ENCODE data around the gene PLXNC1.
A peak's percentile ranks its signal among the peaks of the same experiment; 100 is the strongest.

Gene PLXNC1

DNA sequence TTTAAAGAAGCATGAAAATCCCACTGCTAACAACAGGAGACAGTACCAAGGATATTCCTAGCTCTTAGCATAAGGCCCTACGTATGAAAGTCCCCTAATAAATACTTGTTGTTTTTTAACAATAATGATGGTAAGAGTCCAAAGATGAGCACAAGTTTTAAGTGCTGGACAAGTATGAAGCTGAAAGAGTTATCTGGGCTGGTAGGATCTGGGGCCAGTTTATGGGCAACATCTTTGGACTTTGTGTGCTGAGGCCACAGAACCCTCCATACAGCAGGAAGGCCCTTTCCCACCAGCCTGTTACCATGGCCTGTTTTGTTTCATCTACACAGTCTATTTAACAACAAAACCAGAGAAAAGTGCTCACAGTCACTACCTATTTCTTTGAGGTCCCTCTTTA lies 12.5 kb upstream of the PLXNC1 start:
- DNase-seq (ENCODE audit: low read depth) = no peak

DNA sequence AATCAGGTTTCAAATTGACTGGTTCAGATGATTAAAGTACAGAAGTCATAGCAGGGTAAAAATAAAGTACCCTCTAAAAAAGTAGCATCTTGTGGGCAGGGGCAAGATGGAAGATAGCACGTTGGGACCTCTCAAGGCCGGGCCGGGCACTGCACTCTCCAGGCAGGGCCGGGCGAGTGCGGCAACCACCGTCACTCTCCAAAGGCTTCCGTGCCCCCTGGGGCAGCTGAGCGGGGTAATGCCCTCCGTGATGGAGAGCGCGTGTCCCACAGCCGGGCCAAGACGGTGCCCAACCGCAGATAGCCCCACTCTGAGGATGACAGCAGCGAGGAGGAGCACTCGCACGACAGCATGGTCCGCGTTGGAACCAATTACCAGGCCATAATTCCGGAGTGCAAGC lies 8.6 kb upstream of the PLXNC1 start:
- DNase-seq (ENCODE audit: low read depth) = no peak

DNA sequence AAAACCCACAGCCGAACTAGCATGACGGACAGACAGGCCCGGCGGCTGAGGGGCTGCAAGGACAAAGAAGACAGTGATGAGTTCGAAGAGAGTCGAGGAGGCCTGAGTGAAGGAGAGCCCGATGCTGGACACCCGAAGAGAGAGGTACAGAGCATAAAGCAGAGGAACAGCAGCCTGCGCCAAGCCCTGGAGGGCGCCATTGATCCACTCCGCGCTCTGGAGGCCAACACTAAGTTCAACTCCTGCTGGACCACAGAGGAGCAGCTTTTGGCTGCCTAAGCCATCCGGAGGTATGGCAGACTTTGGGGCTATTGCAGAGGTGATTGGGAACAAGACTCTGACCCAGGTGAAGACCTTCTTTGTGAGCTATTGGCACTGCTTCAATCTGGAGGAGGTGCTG lies 7.8 kb upstream of the PLXNC1 start:
- DNase-seq (ENCODE audit: low read depth) = no peak

DNA sequence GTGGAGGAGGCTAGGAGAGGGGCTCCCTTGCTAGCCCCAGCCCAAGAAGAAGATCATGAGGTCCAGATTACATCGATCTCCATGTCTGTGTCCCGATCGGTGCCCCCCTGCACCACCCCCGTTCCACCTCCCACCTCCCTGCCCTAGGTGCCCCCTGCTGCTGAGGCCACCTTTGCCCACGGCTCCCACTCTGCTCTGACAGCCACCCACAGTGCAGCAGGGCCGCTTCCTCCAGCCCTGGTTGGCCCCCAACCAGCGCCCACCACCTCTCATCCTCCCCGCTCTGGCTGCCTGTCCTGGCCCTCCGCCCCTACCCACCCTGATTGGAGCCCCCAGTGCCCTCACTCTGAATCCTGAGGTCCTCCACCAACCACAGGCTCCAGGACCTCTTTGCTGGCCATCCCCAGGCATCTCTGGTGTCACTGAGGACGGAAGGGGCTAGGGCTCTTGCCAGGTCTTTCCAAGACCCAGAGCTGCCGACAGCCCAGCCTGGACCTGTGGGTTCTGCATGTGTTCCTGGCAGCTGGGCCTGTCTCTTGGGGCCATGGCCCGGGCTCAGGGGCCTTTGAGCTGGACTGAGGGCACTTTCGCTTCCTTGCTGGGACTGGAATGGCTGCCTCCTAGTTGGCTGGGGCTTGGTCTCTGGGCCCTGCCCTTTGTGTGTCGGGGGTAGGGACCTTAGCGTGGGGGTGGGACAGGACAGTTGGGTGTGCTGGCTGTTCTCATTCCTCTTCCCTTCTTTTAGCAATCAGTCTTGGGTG lies 7.2 kb upstream of the PLXNC1 start:
- DNase-seq (ENCODE audit: low read depth) = no peak

DNA sequence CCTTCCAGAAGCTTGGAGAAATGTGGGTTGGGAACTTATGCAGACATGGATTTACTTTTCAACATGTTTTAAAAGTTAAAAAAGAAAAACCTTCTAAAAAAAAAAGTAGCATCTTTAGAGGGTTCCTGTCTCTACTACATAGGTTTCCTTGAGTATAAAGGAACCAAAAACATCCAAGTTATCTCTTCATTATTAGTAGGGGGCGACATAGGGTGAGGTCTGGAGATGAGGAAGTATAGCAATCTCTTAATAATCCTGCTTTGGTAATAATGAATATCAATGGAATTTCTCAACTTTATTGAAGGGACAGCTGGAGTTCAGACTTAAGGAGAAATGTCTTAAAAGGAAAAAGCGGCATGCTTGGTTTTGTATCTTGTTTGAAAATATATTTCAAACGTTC lies 6.5 kb upstream of the PLXNC1 start:
- DNase-seq (ENCODE audit: low read depth) = no peak

DNA sequence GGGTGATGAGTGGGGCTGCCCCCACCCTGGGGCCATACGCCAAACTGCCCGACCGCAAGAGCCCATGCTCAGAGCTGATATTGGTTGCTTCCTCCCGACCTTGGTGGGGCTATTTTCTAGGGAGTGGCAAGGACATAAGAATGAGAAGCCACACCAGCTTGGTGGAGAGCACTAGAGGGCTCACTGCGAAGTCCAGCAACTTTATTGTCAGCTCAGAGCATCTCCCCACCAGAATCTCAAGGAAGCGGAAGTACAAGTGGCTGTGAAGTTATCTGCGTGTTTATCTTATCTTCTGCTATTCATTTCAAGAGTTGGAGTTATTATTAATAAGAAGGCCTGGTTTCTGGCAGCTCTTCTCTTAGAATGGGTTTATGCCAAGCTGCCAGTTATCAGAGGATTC lies 4.9 kb upstream of the PLXNC1 start:
- no peak for DNase-seq (ENCODE audit: low read depth)

DNA sequence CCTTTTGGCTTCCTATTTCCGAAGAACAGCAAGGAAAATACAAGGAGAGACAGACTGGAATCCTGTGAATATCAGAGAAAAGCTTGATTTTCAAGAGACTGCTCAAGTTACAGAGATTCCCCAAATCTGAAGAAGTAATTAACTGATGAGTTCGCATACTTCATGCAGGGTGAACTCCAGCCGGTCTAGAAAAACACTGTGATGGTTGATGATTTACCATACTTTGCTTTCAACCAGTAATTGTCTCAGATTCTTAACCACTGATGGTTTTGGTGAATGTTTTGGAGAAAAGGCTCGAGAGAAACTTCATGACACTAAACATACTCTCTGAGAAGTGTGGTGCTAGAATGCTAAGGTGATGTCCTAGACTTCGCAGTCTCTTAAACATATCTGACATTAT lies 4.4 kb upstream of the PLXNC1 start:
- DNase-seq (ENCODE audit: low read depth) = no peak

DNA sequence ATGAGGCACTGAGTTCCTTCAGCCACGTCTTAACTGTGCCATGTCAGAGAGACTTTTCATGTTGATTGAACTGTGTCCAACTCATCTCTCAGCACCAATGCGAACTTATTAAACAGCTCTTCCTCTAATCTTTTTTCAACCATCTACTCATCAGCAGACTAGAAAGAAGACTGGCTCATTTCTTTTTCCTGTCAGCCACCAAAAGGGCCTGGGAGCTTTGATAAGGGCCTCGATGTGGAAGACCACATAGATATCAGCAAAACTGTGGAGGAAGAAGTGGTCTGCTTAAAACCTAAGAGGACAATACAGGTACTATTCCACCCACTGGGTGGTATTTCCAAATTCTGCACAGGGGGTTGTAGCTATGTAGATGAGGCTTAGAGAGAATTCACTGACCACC lies 3.6 kb upstream of the PLXNC1 start:
- DNase-seq (ENCODE audit: low read depth) = no peak

DNA sequence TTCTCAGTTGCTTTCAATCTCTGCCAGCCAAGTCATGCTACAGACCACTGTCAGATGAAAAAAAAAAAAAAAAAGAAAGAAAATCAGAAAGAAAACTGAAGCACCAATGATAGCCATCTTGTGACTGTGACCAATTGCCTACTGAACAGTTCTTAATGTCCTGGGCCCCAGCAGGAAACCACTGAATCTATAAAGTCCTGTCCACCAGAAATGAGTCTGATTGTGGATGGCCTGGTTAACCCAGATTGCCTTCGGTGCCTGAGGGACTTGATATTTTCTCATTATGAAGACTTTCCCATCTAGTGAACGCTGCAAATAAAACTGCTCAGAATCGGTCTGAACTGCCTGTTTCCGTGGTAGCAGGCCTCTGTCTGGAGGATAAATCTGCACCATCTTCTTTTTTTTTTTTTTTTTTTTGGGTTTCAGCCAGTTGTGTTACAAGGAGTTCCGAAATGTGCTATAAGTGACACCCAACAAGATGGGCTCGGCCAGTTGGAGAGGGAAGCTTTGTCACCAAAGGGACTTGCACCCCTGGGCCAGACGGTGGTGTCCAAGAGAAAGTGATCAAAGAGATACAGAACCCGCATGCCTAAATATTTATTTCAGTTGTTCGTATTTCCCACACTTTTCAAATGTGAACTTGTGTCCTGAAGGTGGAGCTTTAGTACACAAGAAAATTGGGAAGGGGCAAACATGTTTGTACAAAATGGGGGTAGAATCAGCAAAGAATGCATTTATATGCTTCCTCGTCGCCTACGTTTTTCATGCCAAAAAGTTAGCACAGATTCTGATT lies 3.0 kb upstream of the PLXNC1 start:
- DNase-seq (ENCODE audit: low read depth) = no peak

DNA sequence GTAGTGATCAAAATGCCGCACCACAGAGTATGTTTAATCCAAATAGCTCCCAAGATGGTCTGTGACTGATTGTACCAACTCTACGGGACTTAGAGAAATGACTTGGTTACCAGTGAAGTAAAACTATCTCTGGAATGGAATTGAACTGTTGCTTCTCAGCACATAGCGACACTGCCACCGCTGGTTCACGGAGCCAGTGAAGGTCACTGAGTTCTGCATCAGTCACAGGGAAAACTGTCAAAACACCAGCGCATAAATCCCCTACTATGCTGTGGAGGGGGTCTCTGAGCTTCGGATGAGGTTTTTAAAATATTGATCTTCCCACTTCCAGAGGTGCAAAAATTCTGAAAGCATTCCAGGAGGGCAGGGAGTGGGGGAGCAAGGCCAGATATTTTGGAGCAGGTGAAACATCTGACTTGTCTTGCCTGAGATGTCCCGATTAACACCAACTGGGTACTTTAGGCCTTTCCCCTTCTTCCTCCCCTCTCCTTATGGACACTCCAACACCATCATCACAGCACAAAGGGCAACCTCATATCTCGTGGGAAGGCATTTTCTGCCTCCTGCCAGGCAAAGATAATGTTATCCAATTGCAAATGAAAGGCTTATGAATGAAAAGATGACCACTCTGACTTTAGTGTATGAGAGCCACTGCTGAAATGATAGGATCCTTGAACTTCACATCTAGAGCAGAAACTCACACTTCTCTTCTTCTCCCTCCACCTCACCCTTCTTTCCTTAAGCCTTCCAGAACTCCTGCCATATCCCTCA lies 2.0 kb upstream of the PLXNC1 start:
- no peak for DNase-seq (ENCODE audit: low read depth)

DNA sequence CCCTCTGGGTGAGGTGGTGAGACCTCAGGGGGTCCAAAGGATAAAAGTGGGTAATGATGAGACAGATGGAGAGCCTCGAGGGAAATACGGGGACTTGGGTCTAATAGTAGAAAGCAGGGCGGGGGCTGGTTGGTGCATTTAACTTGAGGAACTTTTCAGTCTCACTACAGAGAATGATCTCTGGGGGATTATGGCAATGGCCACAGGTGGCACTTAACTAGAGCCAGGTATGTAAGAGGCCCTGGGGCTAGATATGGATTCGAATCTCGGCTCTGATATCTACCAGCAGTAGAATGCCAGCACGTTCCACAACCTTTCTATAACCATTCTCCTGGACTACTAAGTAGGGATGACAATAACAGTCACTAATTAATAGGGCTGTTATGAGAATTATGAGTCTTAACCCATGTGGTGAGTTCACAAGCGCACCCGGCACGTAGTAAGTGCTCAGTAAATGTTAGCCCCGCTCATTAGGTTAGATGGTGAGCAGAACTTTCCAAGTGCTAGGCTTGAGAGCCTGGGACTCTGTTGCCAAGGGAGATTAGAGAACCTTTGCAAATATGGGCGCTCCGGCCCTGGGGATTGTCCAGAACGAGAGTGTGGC lies 888 bp upstream of the PLXNC1 start:
- DNase-seq (ENCODE audit: low read depth) = no peak

DNA sequence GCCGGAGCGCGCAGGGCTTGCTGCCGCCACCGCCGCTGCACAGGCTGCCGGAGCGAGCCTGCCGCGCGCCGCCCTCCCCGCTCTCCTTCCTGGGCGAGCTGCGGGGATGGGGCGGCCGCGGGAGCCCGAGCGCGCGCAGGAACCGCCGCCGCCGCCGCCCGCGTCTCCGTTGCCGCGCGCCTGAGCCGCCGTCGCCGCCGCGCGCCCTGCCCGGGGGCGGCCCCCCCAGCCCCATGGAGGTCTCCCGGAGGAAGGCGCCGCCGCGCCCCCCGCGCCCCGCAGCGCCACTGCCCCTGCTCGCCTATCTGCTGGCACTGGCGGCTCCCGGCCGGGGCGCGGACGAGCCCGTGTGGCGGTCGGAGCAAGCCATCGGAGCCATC lies 352 bp downstream of the PLXNC1 start:
- DNase-seq (ENCODE audit: low read depth) = no peak

DNA sequence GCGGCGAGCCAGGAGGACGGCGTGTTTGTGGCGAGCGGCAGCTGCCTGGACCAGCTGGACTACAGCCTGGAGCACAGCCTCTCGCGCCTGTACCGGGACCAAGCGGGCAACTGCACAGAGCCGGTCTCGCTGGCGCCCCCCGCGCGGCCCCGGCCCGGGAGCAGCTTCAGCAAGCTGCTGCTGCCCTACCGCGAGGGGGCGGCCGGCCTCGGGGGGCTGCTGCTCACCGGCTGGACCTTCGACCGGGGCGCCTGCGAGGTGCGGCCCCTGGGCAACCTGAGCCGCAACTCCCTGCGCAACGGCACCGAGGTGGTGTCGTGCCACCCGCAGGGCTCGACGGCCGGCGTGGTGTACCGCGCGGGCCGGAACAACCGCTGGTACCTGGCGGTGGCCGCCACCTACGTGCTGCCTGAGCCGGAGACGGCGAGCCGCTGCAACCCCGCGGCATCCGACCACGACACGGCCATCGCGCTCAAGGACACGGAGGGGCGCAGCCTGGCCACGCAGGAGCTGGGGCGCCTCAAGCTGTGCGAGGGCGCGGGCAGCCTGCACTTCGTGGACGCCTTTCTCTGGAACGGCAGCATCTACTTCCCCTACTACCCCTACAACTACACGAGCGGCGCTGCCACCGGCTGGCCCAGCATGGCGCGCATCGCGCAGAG lies 873 bp downstream of the PLXNC1 start:
- DNase-seq (ENCODE audit: low read depth) = no peak

DNA sequence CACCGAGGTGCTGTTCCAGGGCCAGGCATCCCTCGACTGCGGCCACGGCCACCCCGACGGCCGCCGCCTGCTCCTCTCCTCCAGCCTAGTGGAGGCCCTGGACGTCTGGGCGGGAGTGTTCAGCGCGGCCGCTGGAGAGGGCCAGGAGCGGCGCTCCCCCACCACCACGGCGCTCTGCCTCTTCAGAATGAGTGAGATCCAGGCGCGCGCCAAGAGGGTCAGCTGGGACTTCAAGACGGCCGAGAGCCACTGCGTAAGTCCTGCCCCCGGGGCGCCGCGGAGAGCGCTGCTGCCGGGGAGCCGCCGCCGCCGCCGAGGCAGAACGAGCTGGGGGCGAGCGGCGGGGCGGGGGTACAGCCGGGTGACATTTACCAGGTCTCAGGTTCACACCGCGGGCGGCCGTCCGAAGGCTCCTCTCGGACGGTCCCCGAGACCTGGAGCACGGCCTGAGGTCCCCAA lies 1.4 kb downstream of the PLXNC1 start:
- no peak for DNase-seq (ENCODE audit: low read depth)

DNA sequence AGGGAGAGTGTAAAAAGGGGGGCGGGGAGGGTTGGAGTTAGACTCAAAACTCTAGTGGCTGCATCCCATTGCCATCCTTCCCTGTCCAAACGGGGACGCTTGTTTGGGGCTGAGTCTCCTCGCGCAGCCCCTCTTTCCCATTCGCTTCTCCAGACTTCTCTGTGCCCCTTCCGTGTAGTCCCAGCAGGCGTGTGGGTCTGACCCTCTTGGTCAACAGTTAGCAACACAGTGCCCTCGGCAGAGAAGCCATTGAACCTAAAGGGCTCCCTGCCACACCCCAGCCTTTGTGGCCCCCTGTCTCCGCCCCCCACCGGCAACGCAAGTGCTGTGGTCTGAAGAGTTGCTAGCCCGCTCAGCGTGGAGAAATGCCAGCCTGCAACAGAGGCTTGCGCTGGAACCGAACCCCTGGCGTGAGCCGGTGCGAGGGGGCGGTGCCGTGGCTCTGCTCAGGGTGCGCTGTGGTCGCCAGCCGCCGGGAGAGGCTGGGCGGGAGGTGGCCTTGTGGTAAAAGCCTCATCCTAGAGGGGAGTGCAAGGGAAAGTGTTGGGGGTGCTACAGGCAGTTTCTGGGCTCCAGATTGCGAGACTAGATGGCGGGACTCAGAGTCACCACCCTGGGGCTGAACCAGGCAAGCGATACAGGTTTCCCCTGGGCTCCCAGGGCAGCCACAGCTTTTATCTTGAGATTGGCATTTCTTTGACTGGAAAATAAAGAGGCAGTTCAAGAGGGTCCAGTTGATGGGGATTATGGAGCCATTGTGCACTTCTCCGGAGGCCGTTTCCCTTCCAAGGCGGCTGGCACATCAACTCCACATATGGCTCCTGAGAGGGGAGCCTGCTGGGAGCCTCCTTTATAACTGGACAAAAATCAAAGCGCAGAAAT lies 2.1 kb downstream of the PLXNC1 start:
- DNase-seq (ENCODE audit: low read depth) = peak; percentile 4

DNA sequence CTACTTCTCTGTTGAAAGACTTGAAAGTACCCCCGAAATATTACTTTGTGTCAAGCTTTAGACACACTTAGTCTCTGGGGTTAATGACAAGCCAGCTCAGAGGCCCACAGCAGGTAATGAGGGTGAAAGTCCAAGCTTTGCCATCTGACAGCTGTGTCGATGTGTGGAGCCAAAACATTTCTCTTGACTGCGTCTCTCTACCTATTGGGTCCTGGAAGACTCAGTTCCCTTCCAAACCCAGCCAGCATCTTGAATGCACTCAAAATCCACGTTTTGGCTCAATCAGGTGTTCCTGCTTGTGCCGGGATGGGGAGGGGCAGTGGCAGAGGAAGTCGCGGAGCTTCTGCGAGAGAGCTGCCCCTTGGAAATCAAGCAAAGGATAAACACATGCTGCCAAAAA lies 3.2 kb downstream of the PLXNC1 start:
- DNase-seq (ENCODE audit: low read depth) = no peak

DNA sequence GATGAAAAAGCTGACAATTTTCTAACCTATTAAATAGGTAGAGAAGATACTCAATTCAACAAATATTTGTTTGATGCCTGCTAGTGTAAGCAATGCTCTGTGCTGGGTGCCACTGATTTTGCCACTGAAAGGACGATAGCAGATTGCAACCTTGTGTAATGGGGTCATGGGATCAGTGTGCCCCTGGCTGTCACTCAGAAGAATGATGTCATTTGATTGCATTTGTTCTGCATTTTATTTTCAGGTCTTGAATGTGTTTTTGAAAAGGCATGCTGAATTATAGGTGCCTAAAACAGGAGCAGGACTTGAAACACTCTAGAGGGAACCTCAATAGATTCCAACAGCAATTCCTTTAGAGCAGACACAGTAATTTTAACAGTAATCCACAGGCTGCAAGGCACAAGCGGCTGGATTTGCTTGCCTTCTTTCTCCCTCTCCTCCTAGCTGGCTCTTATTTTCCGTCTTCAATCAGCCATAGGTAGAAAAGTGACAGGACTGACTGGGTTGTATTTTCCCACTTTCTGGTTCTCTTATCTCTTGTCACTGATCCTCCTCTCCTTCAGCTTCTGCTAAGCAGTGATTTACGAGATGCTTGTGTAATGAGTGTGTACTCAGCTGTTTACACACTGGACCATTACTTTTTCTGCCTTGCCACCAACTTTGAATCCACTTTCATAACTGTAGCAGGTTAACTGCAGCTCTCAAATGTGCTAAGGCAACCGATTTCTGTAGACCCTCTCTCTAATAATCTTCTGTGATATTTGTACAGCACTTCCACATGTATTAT lies 4.1 kb downstream of the PLXNC1 start:
- no peak for DNase-seq (ENCODE audit: low read depth)

DNA sequence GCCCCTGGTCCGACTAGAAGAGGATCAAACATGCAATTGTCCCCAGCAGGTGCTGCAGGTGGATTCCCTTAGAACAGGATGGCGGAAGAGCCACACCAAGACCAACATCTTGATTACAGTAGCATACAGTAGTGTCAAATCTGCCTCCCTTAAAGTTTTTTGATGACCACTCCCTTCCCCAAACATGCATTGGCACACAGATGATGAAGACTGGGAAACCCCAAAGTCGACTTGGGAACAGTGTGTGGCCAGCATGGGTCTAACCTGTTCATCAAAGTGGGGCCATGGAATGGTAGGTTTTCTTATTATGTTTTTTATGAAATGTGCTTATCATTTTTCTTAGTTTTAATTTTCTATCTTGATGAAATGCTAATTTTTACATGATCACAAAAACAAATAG lies 8.8 kb downstream of the PLXNC1 start:
- no peak for DNase-seq (ENCODE audit: low read depth)

DNA sequence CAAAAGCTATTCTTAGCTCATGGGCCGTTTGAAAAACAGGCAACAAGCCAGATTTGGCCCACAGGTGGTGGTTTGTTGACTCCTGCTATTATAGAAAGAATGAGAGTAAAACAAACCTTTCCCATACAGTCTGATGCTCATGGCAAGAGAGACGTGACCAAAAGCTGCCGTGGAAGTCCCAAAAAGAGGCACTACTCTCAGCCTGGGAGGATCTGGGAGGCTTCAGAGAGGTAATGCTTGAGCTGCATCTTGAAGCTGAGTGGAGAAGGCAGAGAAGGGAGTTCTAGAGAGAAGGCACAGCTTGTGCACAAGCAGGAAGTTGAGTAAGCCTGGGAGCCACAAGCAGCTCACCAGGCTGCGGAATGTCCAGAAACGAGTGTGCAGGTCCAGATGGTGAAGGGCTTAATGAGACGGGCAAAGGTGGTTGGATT lies 9.6 kb downstream of the PLXNC1 start:
- no peak for DNase-seq (ENCODE audit: low read depth)

DNA sequence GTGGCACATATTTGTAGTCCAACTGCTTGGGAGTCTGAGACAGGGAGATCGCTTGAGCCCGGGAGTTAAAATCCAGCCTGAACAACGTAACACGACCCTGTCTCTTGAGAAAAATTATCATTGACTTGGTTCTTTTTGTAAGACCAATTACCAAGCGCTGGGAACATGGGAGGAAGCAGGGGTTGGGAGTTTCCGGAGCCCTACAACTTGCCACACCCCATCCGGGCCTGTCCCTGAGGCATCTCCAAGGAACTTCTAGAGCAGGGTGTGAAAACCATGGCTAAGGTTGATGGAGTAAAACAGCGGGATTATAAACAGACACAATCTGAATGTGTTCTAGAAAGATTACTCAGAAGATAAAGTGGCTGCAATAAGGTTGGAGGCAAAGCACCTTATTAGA lies 10.3 kb downstream of the PLXNC1 start:
- no peak for DNase-seq (ENCODE audit: low read depth)

Data from T-helper 22 cell (primary cell).